Mammary epithelial cell (primary cell): ENCODE data around the gene DENND6A.

ENCODE experiments used
- CTCF ChIP-seq, 2 donors: IDR thresholded peaks in 1 of 2; conservative IDR thresholded peaks in 1 of 2; 2 replicates each; pipeline ENCODE4 v1.5.1; 2011 to 2012; ENCODE audit warnings: inconsistent platforms in 2 of 2, low read length in 2 of 2, mild to moderate bottlenecking in 2 of 2, control low read depth in 1 of 2, low read depth in 1 of 2; ENCODE audit not compliant: insufficient read depth in 1 of 2; ENCODE audit errors: extremely low read depth in 1 of 2
- EZH2 ChIP-seq: IDR thresholded peaks from 2 replicates; pipeline ENCODE4 v1.6.1; 2012; ENCODE audit warnings: low read length, inconsistent platforms, borderline replicate concordance

DNA sequence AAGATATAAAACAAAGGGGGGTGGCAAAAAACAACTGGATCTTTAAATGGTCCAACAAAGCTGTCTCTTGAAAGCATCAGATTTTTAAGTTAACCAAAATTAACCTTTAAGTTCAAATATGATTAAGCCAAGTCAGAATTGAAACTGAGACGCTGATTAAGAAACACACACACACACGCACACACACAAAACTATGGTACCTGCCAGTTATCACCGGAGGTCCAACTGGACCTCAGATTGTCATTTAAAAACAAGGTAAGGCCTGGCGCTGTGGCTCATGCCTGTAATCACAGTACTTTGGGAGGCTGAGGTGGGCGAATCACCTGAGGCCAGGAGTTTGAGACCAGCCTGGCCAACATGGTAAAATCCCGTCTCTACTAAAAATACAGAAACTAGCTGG lies 106.1 kb downstream of the DENND6A start:
- TF ChIP-seq CTCF (conservative IDR thresholded peaks at IDR 0.05 in 1 of 2, IDR thresholded peaks at IDR 0.05 in 1 of 2; ENCODE audit: extremely low read depth in 1 of 2, insufficient read depth in 1 of 2, low read depth in 1 of 2, low read length in 2 of 2) (no peak), EZH2 (no peak)
